Right lobe of liver (tissue), 4 donors: Measurements from ENCODE around the gene NDUFA13.

ENCODE experiments used
- POLR2A ChIP-seq: fragments of 450-650 bp; IDR thresholded peaks from one replicate; pipeline ENCODE4 v1.6.1; 2017; ENCODE audit warnings: antibody characterized with exemption, mild to moderate bottlenecking
- TF ChIP-seq, protein P1 (sequence below), 4 donors: fragments of 200-600 bp in 3 of 4; fragments of 450-650 bp in 1 of 4; IDR thresholded peaks; one replicate each; pipeline versions ENCODE4 v1.5.1 to v1.8.0; 2016 to 2022; ENCODE audit warnings: antibody characterized with exemption in 4 of 4, mild to moderate bottlenecking in 2 of 4
- donor health status: DM: no; HTN: no; CAD: no.
- donor health status: DM: no; HTN: no; CAD: no.
- donor health status: DM: no; HTN: yes; CAD: no.

DNA sequence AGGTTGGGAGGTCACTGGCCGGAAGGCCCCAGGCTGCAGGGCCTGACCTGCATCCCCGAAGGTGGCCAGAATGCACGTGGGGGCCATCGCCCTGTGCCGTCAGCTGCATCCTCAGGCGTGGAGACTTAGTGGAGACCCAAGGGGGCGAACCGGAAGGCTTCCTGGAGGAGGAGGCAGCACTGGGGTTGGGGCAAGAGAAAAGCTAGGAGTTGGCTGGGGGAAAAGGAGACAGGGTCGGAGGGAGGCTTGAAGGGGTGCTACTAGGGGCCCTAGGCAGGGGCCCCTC lies 11.3 kb downstream of the NDUFA13 start:
- TF ChIP-seq, protein P1, sequence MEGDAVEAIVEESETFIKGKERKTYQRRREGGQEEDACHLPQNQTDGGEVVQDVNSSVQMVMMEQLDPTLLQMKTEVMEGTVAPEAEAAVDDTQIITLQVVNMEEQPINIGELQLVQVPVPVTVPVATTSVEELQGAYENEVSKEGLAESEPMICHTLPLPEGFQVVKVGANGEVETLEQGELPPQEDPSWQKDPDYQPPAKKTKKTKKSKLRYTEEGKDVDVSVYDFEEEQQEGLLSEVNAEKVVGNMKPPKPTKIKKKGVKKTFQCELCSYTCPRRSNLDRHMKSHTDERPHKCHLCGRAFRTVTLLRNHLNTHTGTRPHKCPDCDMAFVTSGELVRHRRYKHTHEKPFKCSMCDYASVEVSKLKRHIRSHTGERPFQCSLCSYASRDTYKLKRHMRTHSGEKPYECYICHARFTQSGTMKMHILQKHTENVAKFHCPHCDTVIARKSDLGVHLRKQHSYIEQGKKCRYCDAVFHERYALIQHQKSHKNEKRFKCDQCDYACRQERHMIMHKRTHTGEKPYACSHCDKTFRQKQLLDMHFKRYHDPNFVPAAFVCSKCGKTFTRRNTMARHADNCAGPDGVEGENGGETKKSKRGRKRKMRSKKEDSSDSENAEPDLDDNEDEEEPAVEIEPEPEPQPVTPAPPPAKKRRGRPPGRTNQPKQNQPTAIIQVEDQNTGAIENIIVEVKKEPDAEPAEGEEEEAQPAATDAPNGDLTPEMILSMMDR (IDR thresholded peaks at IDR 0.05) = no peak
- TF ChIP-seq POLR2A = no peak
